Mesothelial cell of epicardium (in vitro differentiated cells): ENCODE results near the gene KATNAL1. TPM values are rescaled to one million over a fixed set of nuclear protein-coding genes. Genes with fewer than 3 reads are reported as not detected.

Experiments used
- DNase-seq, 2 experiments: peaks; one replicate each; pipeline ENCODE4 v3.0.0; 2021; ENCODE audit warnings: low spot score in 2 of 2; ENCODE audit not compliant: unreplicated experiment in 2 of 2
- H3K27ac Mint-ChIP-seq: 2 replicates; pipeline ENCODE4 v1.8.0; 2021; ENCODE audit warnings: mixed read lengths
- H3K27me3 Mint-ChIP-seq: 2 replicates; pipeline ENCODE4 v1.8.0; 2021; ENCODE audit warnings: low read depth, mixed read lengths
- H3K36me3 Mint-ChIP-seq: 2 replicates; pipeline ENCODE4 v1.8.0; 2021; ENCODE audit warnings: mixed read lengths
- H3K4me1 Mint-ChIP-seq: 2 replicates; pipeline ENCODE4 v1.8.0; 2021; ENCODE audit warnings: mixed read lengths
- H3K4me3 Mint-ChIP-seq: 2 replicates; pipeline ENCODE4 v1.8.0; 2021; ENCODE audit warnings: mild to moderate bottlenecking, moderate library complexity, mixed read lengths
- H3K9me3 Mint-ChIP-seq: 2 replicates; pipeline ENCODE4 v1.8.0; 2021; ENCODE audit warnings: mixed read lengths
- CTCF ChIP-seq: fragments of 200-600 bp; sonication (generic); IDR thresholded peaks from one replicate; pipeline ENCODE4 v1.5.0; 2021; ENCODE audit warnings: antibody characterized with exemption; ENCODE audit not compliant: unreplicated experiment
- total RNA-seq: library from RNA; stranded (reverse); gene quantifications from 3 replicates; pipeline ENCODE4 v1.2.1, GENCODE V29; 2021

The KATNAL1 gene
- total RNA-seq, 1 donor from 2014 or later: 26.8 TPM

- Mint-ChIP-seq H3K27me3 (no peaks in the 10 kb centered on the region), H3K4me1 (peaks cover 7% of the 10 kb centered on the region), H3K9me3 (no peaks in the 10 kb centered on the region), H3K27ac (no peak overlapping the region), H3K4me3 (no peak overlapping the region), H3K36me3 (no peaks in the 10 kb centered on the region)
- DNase-seq: no peak
- no peak for TF ChIP-seq CTCF
Measured at GRCh38 chr13:30319130-30319529, 11.8 kb upstream of the KATNAL1 start.

DNA sequence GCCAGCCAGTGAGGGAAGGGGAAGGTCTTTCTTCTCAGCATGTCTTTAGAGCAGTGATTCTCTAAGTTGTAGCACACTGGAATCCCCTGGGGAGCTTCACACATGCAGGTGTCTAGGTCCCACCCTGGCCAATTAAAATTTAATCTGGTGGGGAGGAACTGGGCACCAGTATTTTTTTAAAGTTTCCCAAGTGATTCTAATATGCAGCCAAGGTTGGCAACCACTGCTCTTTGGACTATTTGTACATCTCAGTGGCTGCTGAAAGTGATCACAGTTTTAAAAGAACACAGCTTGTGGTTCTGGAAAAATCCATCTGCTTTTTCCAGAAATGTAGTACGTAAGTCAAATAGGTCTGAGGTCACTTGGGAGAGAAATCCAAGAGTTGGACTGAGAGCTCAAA is 10.7 kb upstream of the KATNAL1 start:
- no peaks in the 10 kb centered on the region for H3K36me3 Mint-ChIP-seq
- H3K27ac Mint-ChIP-seq: no peak overlapping the region
- H3K9me3 Mint-ChIP-seq: no peaks in the 10 kb centered on the region
- DNase-seq: no peak
- no peaks in the 10 kb centered on the region for H3K27me3 Mint-ChIP-seq
- H3K4me3 Mint-ChIP-seq: no peak overlapping the region
- H3K4me1 Mint-ChIP-seq: peaks cover 7% of the 10 kb centered on the region
- no peak for TF ChIP-seq CTCF

DNA sequence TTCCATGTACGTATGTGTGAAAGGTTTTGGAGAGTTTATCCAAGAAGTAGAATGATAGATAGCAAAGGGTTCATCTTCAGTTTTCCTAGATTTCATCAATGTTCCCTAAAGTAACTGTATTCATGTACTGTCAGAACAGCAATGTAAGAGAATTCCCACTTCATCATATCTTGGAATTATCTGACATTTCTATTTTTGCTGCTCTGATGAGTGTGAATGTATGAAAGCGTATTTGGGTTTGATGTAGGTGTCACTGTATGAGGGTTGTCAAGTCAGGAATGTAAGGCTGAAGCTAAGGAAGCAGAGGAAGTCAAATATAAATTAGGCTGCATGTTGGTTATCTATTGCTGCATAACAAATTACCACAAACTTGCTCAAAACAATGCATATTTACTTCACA is 7.2 kb upstream of the KATNAL1 start:
- peaks cover 4% of the 10 kb centered on the region for H3K4me1 Mint-ChIP-seq
- H3K9me3 Mint-ChIP-seq: no peaks in the 10 kb centered on the region
- H3K27ac Mint-ChIP-seq: no peak overlapping the region
- H3K27me3 Mint-ChIP-seq: no peaks in the 10 kb centered on the region
- TF ChIP-seq CTCF: no peak
- no peak overlapping the region for H3K4me3 Mint-ChIP-seq
- no peak for DNase-seq
- H3K36me3 Mint-ChIP-seq: no peaks in the 10 kb centered on the region

DNA sequence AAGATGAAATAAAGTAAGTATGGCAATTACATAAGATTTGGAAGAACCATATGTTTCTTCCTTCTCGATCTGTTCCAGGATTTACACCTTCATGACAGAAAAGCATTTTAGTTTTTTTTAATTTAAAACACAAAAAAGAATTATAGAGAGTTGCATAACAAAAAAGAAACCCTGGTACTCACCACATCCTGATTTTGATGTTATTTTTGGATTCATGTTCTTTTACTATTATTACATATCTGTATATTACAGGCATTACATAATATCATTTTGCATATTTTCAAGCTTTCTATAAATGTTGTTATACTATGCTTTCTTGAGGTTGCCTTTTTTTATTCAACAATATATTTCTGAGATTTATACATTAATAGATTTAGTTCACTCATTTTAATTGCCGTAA is 6.7 kb upstream of the KATNAL1 start:
- no peaks in the 10 kb centered on the region for H3K27me3 Mint-ChIP-seq
- no peaks in the 10 kb centered on the region for H3K9me3 Mint-ChIP-seq
- DNase-seq: no peak
- no peak for TF ChIP-seq CTCF
- H3K4me1 Mint-ChIP-seq: peaks cover 3% of the 10 kb centered on the region
- H3K4me3 Mint-ChIP-seq: no peak overlapping the region
- no peaks in the 10 kb centered on the region for H3K36me3 Mint-ChIP-seq
- H3K27ac Mint-ChIP-seq: no peak overlapping the region

GRCh38 chr13:30313311-30313710 is 6.0 kb upstream of the KATNAL1 start:
- no peak for DNase-seq

More at GRCh38 chr13:30313311-30313710, 6.0 kb upstream of the KATNAL1 start:
- Mint-ChIP-seq H3K27ac (no peak overlapping the region), H3K36me3 (no peaks in the 10 kb centered on the region), H3K4me3 (no peak overlapping the region), H3K9me3 (no peaks in the 10 kb centered on the region), H3K4me1 (peaks cover 5% of the 10 kb centered on the region), H3K27me3 (no peaks in the 10 kb centered on the region)
- no peak for TF ChIP-seq CTCF
